ENCODE measurements around the gene DTX1.
"Not testable (repeated sequence)": the region's sequence is repeated elsewhere in the genome, so short reads cannot be mapped to it uniquely, and the experiment has no call there.

DTX1 gene

GRCh38 chr12:113138826-113139225 is 82.3 kb downstream of the DTX1 start:
- DNase-seq: no peak

DNA sequence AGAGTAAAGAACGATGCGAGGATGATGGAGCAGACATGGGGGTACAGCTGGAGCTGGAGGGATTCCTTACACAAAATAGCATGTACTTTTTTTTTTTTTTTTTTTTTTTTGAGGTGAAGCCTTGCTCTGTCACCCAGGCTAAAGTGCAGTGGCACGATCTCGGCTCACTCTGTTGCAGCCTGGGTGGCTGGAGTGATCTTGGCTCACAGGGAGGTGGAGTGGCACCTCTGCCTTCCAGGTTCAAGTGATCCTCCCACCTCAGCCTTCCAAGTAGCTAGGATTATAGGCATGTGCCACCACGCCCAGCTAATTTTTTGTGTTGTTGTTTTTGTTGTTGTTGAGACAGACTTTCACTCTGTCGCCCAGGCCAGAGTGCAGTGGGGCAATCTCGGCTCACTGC is 84.2 kb downstream of the DTX1 start:
- no peak for DNase-seq

DNA sequence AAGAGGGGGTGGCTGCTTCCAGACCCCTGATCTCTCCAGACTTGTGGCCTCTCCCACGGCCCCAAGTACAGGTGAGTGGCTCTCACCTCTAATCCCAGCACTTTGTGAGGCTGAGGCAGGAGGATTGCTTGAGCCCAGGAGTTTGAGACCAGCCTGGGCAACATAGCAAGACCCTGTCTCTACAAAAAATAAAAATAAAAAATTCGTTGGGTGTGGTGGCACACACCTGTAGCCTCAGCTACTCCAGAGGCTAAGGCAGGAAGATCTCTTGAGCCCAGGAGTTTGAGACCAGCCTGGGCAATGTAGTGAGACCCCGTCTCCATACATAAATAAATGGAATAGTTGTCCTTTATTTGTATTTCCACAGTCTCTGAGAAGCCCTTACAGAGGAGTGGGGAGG is 85.2 kb downstream of the DTX1 start:
- not testable (repeated sequence) for DNase-seq

GRCh38 chr12:113142173-113142885 is 85.8 kb downstream of the DTX1 start:
- peak; percentile 53 for DNase-seq

DNA sequence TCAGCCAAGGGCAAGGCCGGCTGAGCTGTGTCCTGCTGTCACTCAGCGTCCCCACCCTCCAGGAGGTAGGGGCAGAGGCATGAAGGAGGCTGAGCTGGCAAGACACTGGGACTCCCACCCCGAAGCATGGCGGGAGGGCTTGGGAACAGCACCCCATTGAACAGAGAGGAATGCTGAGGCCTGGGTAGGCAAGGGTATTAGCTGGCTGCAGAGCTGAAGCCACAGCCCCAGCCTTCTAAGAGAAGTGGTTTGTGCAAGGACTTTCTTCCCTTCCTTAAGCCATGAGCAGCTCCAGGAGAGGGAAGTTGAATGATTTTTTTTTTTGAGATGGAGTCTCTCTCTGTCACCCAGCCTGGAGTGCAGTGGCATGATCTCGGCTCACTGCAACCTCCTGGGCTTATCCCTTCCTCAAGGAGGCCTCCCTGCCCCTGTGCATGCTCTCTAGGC is 86.4 kb downstream of the DTX1 start:
- peak; percentile 57 for DNase-seq

- no peak for DNase-seq
Measured at GRCh38 chr12:113143959-113144358, 87.4 kb downstream of the DTX1 start.

DNA sequence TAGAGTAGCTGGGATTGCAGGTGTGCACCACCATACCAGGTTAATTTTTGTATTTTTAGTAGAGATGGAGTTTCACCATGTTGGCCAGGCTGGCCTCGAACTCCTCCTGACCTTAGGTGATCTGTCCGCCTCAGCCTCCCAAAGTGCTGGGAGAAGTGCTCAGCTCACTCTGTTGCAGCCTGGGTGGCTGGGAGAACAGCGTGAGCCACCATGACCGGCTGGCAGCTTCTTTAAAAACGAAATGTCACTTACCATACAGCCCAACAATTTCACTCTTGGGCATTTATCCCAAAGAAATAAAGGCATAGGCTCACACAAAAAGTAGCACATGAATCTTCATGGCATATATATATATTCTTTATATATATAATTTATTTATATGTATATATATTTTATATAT is 88.3 kb downstream of the DTX1 start:
- DNase-seq: no peak

GRCh38 chr12:113145720-113146551 is 89.4 kb downstream of the DTX1 start:
- no peak for DNase-seq

DNA sequence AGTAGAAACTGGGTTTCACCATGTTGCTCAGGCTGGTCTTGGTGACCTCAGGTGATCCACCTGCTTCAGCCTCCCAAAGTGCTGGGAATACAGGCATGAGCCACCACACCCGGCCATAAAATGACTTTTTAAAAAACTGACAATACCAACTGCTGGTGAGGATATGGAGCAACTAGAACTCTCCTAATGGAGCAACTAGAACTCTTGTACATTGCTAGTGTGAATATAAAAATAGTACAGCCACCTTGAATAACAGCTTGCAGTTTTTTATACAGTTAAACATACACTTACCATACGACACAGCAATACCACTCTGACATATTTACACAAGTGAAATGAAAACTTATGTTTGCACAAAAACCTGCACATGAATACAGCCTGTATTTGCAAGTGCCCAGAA is 90.5 kb downstream of the DTX1 start:
- DNase-seq: no peak
